ENCODE results near the gene RTN1. TPM values are rescaled to one million over a fixed set of nuclear protein-coding genes. Genes with fewer than 3 reads are reported as not detected.

RTN1 gene
- total RNA-seq, 4 donors from 2014 or later = 2.9 to 13.6 (median 9.2) TPM

DNA sequence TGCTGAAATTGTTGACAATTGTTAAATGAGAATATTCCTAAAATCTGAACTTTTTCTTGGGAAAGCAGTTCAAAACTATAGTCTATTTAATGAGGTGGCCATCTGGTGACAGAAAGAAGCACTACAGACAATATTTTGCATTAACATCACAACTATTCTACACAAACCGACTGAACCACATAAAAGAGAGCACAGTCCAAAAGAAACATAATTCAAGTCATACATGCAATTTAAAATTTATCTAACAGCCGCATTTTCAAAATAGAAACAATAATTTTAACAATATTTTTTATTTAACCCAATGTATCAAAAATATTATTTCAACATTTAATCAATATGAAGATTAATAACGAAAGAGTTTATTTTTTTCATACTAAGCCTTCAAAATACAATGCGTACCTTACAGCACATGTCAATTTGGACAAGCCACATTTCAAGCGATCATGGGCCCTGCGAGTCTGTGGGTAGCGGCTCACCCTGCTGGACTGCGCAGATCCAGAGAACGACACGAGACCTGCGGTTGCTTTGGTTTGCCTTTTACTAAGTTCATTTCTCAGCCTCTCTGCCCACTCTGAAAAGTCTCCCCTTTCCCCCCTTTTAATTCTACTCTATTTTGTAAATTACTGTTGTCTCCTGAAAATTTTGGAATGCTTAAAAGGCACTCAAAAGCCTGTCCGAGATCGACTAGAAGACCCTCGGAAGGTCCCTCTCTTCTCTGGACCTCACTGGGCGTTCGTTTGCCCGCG, 48.4 kb upstream of the RTN1 start:
- H3K27ac ChIP-seq (replicated peaks in 1 of 4) = no peak overlapping the region
- H3K4me1 ChIP-seq = peaks cover 6 to 15% (median 13%) of the 10 kb centered on the region in 4 donors
- WGBS = 3% methylated on average over 18 of the region's 18 CpGs
- H3K4me3 ChIP-seq = peak overlapping the region; percentile 42 to 53 (median 46)
- H3K9me3 ChIP-seq = no peaks in the 10 kb centered on the region
- H3K36me3 ChIP-seq = no peaks in the 10 kb centered on the region
- intact Hi-C loops (cut with DNase I) = no loop called here
- TF ChIP-seq POLR2AphosphoS5 (IDR thresholded peaks at IDR 0.05) (no peak), POLR2A (IDR thresholded peaks at IDR 0.05; ENCODE audit: low read depth) (no peak), CTCF (IDR thresholded peaks at IDR 0.05) (peak; percentile 28 to 45 (median 29)), EP300 (IDR thresholded peaks at IDR 0.05) (no peak)
- peaks cover 0 to 38% (median 8%) of the 10 kb centered on the region in 4 donors for H3K27me3 ChIP-seq
- no peak for DNase-seq (ENCODE audit: extremely low spot score)

DNA sequence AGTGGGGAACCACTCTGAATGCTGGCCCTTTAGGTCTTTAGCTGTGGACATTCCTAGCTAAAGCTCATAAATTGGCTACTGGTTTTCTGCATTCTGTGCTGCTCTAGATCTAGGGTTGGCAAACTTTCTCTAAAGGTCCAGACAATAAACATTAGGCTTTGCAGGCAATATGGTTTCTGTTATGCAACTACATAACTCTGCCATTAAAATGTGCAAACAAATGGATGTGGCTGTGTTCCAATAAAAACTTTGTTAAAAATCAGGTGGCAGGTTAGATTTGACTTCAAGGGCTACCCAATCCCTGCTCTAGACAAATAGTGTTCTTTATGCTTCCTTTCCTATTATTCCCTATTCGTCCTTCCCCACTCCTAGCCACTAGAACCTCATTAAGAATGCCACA, 42.6 kb upstream of the RTN1 start:
- H3K4me3 ChIP-seq = no peak overlapping the region
- peaks cover 0 to 18% (median under 1%) of the 10 kb centered on the region in 4 donors for H3K27me3 ChIP-seq
- DNase-seq (ENCODE audit: extremely low spot score) = no peak
- no peaks in the 10 kb centered on the region for H3K4me1 ChIP-seq
- no peaks in the 10 kb centered on the region for H3K9me3 ChIP-seq
- TF ChIP-seq CTCF (IDR thresholded peaks at IDR 0.05) (no peak), POLR2AphosphoS5 (IDR thresholded peaks at IDR 0.05) (no peak), POLR2A (IDR thresholded peaks at IDR 0.05; ENCODE audit: low read depth) (no peak), EP300 (IDR thresholded peaks at IDR 0.05) (no peak)
- WGBS = 78% methylated on average over 1 of the region's 1 CpG
- intact Hi-C loops (cut with DNase I) = no loop called here
- H3K27ac ChIP-seq (replicated peaks in 1 of 4) = no peak overlapping the region
- H3K36me3 ChIP-seq = no peaks in the 10 kb centered on the region

GRCh38 chr14:59912443-59912842, 41.9 kb upstream of the RTN1 start:
- Histone ChIP-seq H3K9me3 (no peaks in the 10 kb centered on the region), H3K36me3 (no peaks in the 10 kb centered on the region), H3K4me3 (no peak overlapping the region), H3K27me3 (peaks cover 0 to 12% (median 0%) of the 10 kb centered on the region in 4 donors), H3K4me1 (no peaks in the 10 kb centered on the region), H3K27ac (replicated peaks in 1 of 4) (no peak overlapping the region)
- DNase-seq (ENCODE audit: extremely low spot score) = no peak
- 85% methylated on average over 2 of the region's 2 CpGs for WGBS
- intact Hi-C loops (cut with DNase I) = no loop called here
- TF ChIP-seq POLR2AphosphoS5 (IDR thresholded peaks at IDR 0.05) = no peak
- TF ChIP-seq CTCF (IDR thresholded peaks at IDR 0.05) = no peak
- no peak for TF ChIP-seq EP300 (IDR thresholded peaks at IDR 0.05)
- TF ChIP-seq POLR2A (IDR thresholded peaks at IDR 0.05; ENCODE audit: low read depth) = no peak

- Histone ChIP-seq H3K36me3 (no peaks in the 10 kb centered on the region), H3K4me3 (no peak overlapping the region), H3K4me1 (no peaks in the 10 kb centered on the region), H3K27ac (replicated peaks in 1 of 4) (no peak overlapping the region), H3K9me3 (peaks cover 0 to 8% (median 0%) of the 10 kb centered on the region in 4 donors), H3K27me3 (no peaks in the 10 kb centered on the region)
- DNase-seq (ENCODE audit: extremely low spot score) = no peak
- 74% methylated on average over 2 of the region's 2 CpGs for WGBS
- intact Hi-C loops (cut with DNase I) = no loop called here
- TF ChIP-seq EP300 (IDR thresholded peaks at IDR 0.05) (no peak), POLR2A (IDR thresholded peaks at IDR 0.05; ENCODE audit: low read depth) (no peak), CTCF (IDR thresholded peaks at IDR 0.05) (no peak), POLR2AphosphoS5 (IDR thresholded peaks at IDR 0.05) (no peak)
Measured at GRCh38 chr14:59905188-59905587, 34.6 kb upstream of the RTN1 start.
